Epithelial cell of proximal tubule (primary cell): ENCODE measurements around the gene TSPO2. TPM values are rescaled to one million over a fixed set of nuclear protein-coding genes. Genes with fewer than 3 reads are reported as not detected.

ENCODE experiments used
- DNase-seq: peaks from one replicate; pipeline ENCODE4 v3.0.0-alpha.2; 2011; ENCODE audit warnings: low read depth
- H3K4me3 ChIP-seq: 2 replicates; pipeline ENCODE4 v1.5.1; 2011; ENCODE audit warnings: low read depth, mild to moderate bottlenecking, low read length
- total RNA-seq: library from RNA; depleted of rRNA; stranded (reverse); fragments of >200 nt; gene quantifications from 2 replicates; pipeline ENCODE4 v1.2.3, GENCODE V29; 2015
- TF ChIP-seq, protein P1 (sequence below): conservative IDR thresholded peaks from 2 replicates; pipeline ENCODE4 v1.5.1; 2012; ENCODE audit warnings: low read depth, mild to moderate bottlenecking, low read length

Gene TSPO2
- total RNA-seq, 1 donor from 2014 or later = not detected

GRCh38 chr6:41056768-41057490 lies 14.7 kb downstream of the TSPO2 start:
- TF ChIP-seq, protein P1, sequence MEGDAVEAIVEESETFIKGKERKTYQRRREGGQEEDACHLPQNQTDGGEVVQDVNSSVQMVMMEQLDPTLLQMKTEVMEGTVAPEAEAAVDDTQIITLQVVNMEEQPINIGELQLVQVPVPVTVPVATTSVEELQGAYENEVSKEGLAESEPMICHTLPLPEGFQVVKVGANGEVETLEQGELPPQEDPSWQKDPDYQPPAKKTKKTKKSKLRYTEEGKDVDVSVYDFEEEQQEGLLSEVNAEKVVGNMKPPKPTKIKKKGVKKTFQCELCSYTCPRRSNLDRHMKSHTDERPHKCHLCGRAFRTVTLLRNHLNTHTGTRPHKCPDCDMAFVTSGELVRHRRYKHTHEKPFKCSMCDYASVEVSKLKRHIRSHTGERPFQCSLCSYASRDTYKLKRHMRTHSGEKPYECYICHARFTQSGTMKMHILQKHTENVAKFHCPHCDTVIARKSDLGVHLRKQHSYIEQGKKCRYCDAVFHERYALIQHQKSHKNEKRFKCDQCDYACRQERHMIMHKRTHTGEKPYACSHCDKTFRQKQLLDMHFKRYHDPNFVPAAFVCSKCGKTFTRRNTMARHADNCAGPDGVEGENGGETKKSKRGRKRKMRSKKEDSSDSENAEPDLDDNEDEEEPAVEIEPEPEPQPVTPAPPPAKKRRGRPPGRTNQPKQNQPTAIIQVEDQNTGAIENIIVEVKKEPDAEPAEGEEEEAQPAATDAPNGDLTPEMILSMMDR = no peak
- H3K4me3 ChIP-seq = no peak overlapping the region
- DNase-seq = no peak

DNA sequence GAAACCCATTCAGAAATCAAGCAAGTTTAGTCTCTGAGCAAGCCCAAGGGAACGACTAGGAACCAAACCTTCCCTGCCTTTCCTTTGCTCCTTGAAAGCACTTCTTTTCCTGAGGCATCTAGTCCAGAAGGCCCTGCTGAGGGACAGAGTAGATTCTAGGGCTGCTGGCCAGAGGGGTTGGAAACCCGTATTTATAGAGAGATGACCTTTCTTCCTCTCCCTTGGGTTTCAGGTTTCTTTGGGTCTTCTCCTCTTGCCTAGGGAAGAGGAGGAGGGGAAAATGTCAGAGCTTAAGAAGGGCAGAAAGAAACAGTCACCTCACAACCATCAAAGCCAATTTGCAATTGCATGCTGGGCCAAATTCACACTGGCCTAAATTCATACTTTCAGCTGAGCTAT lies 16.5 kb downstream of the TSPO2 start:
- no peak for DNase-seq
- TF ChIP-seq, protein P1 = no peak

GRCh38 chr6:41059556-41059955 lies 17.3 kb downstream of the TSPO2 start:
- H3K4me3 ChIP-seq = no peak overlapping the region
- TF ChIP-seq, protein P1 = no peak
- DNase-seq = no peak

More for the DNA sequence above, 16.5 kb downstream of the TSPO2 start:
- no peak overlapping the region for H3K4me3 ChIP-seq

DNA sequence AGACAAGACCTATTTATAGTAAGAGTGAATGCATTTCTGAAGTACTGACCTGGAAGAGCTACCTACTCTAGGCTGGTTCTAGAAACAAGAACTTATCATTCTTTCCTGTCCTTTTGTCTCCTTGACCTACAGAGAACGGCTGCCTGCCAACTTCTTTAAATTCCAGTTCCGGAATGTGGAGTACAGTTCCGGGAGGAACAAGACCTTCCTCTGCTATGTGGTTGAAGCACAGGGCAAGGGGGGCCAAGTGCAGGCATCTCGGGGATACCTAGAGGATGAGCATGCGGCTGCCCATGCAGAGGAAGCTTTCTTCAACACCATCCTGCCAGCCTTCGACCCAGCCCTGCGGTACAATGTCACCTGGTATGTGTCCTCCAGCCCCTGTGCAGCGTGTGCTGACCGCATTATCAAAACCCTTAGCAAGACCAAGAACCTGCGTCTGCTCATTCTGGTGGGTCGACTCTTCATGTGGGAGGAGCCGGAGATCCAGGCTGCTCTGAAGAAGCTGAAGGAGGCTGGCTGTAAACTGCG lies 19.0 kb downstream of the TSPO2 start:
- H3K4me3 ChIP-seq = no peak overlapping the region
- no peak for DNase-seq
- TF ChIP-seq, protein P1 = no peak

- TF ChIP-seq, protein P1 = no peak
- DNase-seq = no peak
- no peak overlapping the region for H3K4me3 ChIP-seq
Observed at GRCh38 chr6:41062056-41062455, 19.8 kb downstream of the TSPO2 start.

GRCh38 chr6:41063884-41064285 lies 21.6 kb downstream of the TSPO2 start:
- TF ChIP-seq, protein P1 = no peak
- no peak for DNase-seq
- no peak overlapping the region for H3K4me3 ChIP-seq

DNA sequence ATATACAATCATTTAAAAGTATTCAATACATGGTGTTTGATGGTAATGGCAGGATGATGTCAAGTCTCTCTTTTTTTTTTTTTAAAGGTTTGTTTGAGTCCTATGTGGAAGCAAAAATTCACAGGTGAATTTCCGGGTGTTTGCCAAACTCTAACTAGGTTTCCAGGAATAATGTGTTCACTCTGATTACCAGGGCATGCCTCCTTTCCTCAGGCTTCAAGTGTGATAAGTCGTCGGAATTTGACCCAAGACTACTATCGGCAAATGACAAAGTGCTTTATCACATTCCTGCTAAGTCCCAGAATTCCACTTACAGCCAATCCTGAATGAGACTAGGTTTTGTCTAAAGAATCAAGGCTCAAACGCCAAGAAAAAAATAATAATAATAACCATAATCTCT lies 22.6 kb downstream of the TSPO2 start:
- no peak overlapping the region for H3K4me3 ChIP-seq
- TF ChIP-seq, protein P1 = no peak
- no peak for DNase-seq
